GM19240 (cell line): ENCODE measurements around the gene DAG1.

Experiments used
- DNase-seq: peaks from one replicate; pipeline ENCODE4 v3.0.0; 2011; ENCODE audit warnings: low spot score; ENCODE audit not compliant: insufficient read length

Gene DAG1

DNA sequence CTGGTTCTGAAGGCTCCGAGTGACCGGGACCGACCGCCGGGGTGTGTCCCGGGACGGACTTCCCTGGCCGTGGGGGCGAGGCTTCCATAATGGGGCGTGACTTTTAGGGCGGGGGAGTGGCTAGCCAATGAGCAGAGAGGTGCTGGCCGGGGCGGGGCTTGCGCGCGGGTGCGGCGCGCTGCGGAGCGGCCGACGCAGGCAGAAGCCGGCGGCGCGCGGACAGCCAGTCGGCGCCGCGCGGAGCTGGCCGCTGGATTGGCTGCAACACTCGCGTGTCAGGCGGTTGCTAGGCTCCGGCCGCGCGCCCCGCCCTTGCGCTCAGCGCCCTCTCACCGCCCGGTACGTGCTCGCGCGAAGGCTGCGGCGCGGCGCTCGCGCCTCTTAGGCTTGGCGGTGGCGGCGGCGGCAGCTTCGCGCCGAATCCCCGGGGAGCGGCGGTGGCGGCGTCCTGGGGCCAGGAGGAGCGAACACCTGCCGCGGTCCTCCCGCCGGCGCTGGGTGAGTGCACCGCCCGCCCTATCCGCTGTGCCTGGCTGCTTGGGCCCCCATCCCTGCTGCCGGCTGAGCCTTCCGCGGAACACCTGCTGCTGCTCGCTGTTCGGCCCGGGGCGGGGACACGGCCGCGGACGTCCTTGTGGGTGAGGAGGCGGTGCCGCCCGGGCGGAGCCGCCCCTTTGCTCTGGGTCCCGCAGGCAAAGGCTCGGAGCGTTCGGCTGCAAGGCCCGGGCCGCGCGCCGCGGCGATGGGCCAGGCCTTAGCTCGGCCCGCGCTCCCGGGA is at the start of gene DAG1:
DAG1 (plus strand) TSS at position 332 of the 778 bp plus-strand sequence. CDS start 40,268 bp downstream, outside the sequence.
- peak; percentile 96 for DNase-seq

- no peak for DNase-seq
Measured at GRCh38 chr3:49421890-49422378, 48.1 kb upstream of the DAG1 start.

- no peak for DNase-seq
Measured at GRCh38 chr3:49422379-49423248, 47.5 kb upstream of the DAG1 start, which contains the start of gene AMT. TSS of gene AMT (minus strand) at chr3:49422473. CDS start at chr3:49422450, 23 bp downstream.

DNA sequence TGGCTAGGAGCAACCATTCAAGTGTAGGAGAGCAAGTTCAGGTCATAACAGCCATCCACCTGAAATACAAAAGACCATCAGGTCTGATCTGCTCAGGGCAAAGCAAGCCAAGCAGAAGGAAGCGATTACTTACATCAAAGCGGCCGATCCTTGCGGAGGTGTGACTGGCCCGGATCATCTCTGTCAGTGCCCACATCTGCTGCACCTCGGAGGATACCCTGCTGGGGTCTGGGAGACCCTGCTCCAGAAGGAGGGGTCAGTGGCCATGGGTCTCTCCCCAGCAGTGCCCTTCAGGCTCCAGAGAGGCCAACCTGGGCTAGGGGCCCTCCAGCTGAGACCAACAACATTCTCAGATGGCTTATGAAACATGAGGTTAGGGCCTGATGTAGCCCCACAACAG is 45.3 kb upstream of the DAG1 start:
- no peak for DNase-seq

DNA sequence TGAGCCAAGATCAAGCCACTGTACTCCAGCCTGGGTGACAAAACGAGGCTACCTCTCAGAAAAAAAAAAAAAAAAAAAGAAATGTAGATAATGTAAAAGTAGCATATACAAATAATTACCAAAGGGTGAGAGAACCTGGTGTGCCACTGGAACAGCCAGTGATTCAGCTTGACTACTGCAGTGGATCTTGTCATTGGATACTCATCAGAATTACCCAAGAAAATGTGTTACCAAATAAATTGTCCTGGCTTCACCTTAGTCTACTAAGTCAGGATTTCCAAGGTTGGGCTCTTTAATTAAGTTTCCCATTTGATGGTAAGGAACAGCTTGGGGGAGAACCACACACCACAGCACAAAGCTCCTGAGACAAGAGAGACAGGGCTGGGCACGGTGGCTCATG is 42.5 kb upstream of the DAG1 start:
- no peak for DNase-seq

DNA sequence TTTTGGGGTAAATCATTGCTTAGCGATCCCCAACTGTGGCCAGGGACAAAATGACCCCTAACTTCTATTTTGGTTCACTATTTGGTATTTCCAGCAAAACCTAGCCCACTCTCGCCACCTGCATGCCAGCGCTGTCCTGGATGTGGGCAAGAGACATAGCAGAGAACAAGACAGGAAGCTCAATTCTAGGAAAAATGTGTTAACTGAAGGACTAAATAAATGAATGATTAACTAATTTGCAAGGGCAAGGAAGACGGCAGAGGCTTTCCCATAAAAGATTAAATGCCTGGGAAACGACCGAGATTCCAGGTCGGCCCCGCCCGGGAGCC is 41.4 kb upstream of the DAG1 start:
- no peak for DNase-seq

DNA sequence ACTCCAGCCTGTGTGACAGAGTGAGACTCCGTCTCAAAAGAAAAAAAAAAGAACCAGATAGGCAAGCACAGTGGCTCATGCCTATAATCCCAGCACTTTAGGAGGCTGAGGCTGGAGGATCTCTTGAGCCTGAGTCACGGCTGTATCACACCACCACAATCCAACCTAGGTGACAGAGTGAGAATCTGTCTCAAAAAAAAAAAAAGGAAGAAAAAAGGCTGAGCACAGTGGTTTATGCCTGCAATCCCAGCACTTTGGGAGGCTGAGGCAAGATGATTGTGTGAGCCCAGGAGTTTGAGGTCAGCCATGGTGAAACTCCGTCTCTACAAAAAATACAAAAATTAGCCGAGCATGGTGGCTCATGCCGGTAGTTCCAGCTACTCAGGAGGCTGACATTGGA is 35.3 kb upstream of the DAG1 start:
- DNase-seq: no peak

DNA sequence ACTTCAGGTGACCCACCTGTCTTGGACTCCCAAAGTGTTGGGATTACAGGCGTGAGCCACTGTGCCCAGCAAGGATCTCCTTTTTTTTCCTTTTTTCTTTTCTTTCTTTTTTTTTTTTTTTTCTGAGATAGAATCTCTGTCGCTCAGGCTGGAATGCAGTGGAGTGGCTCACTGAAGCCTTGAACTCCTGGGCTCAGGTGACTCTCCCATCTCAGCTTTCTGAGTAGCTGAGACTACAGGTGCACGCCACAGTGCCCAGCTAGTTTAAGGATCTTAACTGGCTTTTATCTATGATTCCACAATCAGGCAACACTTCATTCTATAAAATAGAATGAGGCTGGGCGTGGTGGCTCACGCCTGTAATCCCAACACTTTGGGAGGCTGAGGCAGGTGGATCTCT is 24.7 kb upstream of the DAG1 start:
- no peak for DNase-seq

DNA sequence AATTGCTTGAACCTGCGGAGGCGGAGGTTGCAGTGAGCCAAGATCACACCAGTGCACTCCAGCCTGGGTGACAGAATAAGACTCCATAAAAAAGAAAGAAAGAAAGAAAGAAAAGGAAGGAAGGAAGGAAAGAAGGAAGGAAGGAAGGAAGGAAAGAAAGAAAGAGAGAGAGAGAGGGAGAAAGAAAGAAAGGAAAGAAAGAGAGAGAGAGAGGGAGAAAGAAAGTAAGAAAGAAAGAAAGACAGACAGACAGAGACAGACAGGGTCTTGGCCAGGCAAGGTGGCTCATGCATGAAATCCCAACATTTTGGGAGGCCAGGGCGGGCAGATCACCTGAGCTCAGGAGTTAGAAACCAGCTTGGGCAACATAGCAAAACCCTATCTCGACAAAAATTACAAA is 16.4 kb upstream of the DAG1 start:
- no peak for DNase-seq

GRCh38 chr3:49454458-49454857 is 15.6 kb upstream of the DAG1 start:
- no peak for DNase-seq

DNA sequence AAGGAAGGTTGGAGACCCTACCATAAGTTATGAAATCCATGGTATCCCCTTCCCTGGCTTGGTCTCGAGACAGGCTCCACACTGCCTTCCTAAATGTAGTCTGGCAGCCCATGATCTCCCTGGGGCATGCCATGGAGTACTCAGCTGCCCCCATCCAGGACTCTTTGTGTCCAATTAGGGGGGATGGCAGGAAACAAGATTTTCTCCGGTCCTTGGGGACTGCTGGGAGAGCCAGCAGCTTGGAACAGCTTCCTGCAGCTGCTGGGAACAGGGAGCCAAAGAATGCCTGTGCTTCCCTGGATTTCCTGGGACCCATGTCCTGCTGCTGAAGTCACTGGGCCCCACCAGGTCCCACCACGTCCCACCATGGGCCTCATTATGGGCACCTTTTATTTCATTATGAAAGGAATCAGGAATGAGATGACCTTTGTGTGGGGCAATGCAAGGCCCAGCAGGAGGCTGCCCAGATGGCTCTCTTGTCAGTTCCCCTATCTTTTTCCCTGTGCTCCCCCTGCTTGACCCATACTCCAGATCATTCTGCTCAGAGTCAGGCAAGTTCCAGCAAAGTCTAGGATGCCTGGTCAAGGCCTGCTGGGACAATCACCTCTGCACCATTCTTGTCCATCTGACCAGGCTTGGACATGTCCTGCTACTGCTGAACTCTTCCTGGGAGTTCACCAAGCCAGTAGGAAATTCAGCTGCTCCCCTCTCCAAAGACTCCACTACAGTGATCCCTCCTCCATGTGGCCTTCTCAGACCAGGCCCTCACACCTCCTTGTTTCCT is 15.0 kb upstream of the DAG1 start:
- DNase-seq: no peak

GRCh38 chr3:49456466-49456865 is 13.6 kb upstream of the DAG1 start:
- DNase-seq: no peak

- DNase-seq: no peak
Measured at GRCh38 chr3:49460188-49460890, 9.7 kb upstream of the DAG1 start.

- no peak for DNase-seq
Measured at GRCh38 chr3:49460956-49461355, 9.1 kb upstream of the DAG1 start.

GRCh38 chr3:49461443-49462171 is 8.5 kb upstream of the DAG1 start:
- no peak for DNase-seq

- DNase-seq: no peak
Measured at GRCh38 chr3:49462222-49462621, 7.8 kb upstream of the DAG1 start.

GRCh38 chr3:49465270-49466034 is 4.6 kb upstream of the DAG1 start:
- DNase-seq: no peak

DNA sequence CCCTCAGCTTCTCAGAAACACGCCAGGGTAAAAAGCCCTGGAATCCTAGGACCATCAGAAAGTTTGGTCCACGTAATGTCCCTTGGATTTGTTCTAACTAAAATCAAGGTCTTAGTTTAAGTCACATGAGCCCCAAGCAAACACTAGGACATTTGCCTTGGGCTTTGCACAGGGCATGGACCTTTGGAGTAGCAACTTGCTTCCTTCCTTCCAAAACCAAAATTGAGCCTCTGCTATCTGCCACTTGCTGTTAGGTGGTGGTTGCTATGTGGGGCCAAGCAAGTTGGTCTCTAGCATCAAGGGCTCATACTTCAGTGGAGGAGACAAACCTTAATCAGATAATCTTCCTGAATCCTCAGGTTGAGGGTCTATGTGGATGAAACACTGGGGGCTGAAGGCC is 4.0 kb upstream of the DAG1 start:
- DNase-seq: no peak

GRCh38 chr3:49469037-49469935 is 781 bp upstream of the DAG1 start:
- DNase-seq: no peak
